Endodermal cell (in vitro differentiated cells): Measurements from ENCODE around the gene CPNE2. TPM values are rescaled to one million over a fixed set of nuclear protein-coding genes. Genes with fewer than 3 reads are reported as not detected.

Experiments
- DNase-seq: peaks from one replicate; pipeline ENCODE4 v3.0.0-alpha.2; 2017
- H3K27ac ChIP-seq: 2 replicates; pipeline ENCODE4 v1.5.1; 2013; ENCODE audit warnings: mild to moderate bottlenecking, low read depth, low read length, moderate library complexity
- H3K27me3 ChIP-seq: 2 replicates; pipeline ENCODE4 v1.6.1; 2013; ENCODE audit warnings: mild to moderate bottlenecking, low read length, moderate library complexity; ENCODE audit not compliant: insufficient read depth, control insufficient read depth, poor library complexity, severe bottlenecking
- H3K36me3 ChIP-seq: 2 replicates; pipeline ENCODE4 v1.7.0; 2013; ENCODE audit warnings: mild to moderate bottlenecking, low read length, moderate library complexity; ENCODE audit not compliant: control insufficient read depth, insufficient read depth
- H3K4me1 ChIP-seq: one replicate; pipeline ENCODE4 v1.7.0; 2013; ENCODE audit warnings: low read length; ENCODE audit not compliant: control insufficient read depth, insufficient read depth
- H3K4me3 ChIP-seq: 2 replicates; pipeline ENCODE4 v1.5.1; 2013; ENCODE audit warnings: mild to moderate bottlenecking, low read length, moderate library complexity
- H3K9ac ChIP-seq: 2 replicates; pipeline ENCODE4 v1.6.1; 2013; ENCODE audit warnings: mild to moderate bottlenecking, low read length, moderate library complexity; ENCODE audit not compliant: poor library complexity, severe bottlenecking; ENCODE audit errors: extremely low read depth
- H3K9me3 ChIP-seq: 2 replicates; pipeline ENCODE4 v1.6.1; 2013; ENCODE audit warnings: mild to moderate bottlenecking, low read length, moderate library complexity; ENCODE audit not compliant: control insufficient read depth
- H3K27ac Mint-ChIP-seq: 2 replicates; pipeline ENCODE4 v1.8.0; 2020; ENCODE audit warnings: mixed read lengths
- H3K27me3 Mint-ChIP-seq: 2 replicates; pipeline ENCODE4 v1.8.0; 2021; ENCODE audit warnings: mild to moderate bottlenecking, mixed read lengths; ENCODE audit not compliant: insufficient read depth
- H3K36me3 Mint-ChIP-seq: 2 replicates; pipeline ENCODE4 v1.8.0; 2020; ENCODE audit warnings: low read depth, mixed read lengths
- H3K4me1 Mint-ChIP-seq: 2 replicates; pipeline ENCODE4 v1.8.0; 2020; ENCODE audit warnings: mixed read lengths
- H3K4me3 Mint-ChIP-seq: 2 replicates; pipeline ENCODE4 v1.8.0; 2020; ENCODE audit warnings: mild to moderate bottlenecking, moderate library complexity, mixed read lengths
- H3K9me3 Mint-ChIP-seq: 2 replicates; pipeline ENCODE4 v1.8.0; 2020; ENCODE audit warnings: mild to moderate bottlenecking, mixed read lengths
- WGBS, 2 experiments: methylation state at CpG; one replicate each; pipeline versions ENCODE4 v1.1.5 to v1.1.7; 2013; ENCODE audit warnings: missing lambda C conversion rate in 2 of 2, mixed read lengths in 1 of 2; ENCODE audit not compliant: insufficient coverage in 1 of 2, insufficient read length in 1 of 2; 5-methylcytosine and 5-hydroxymethylcytosine counted together
- total RNA-seq, 2 donors: library from RNA; stranded (reverse); fragmentation: NEBNext Ultra II Directional in 1 of 2; extraction: Animal tissue kit (Norgen Biotek cat#: 25700) in 1 of 2; gene quantifications; 2 replicates in 1 of 2; 3 replicates in 1 of 2; pipeline ENCODE4 v1.2.1, GENCODE V29; 2021
- TF ChIP-seq, protein P1 (sequence below): fragments of 200-600 bp; sonication (generic); conservative IDR thresholded peaks from 2 replicates; pipeline ENCODE4 v1.5.0; 2021; ENCODE audit warnings: antibody characterized with exemption, mild to moderate bottlenecking

CPNE2 gene
- total RNA-seq, 2 donors from 2014 or later: 12.3 to 16.6 TPM

DNA sequence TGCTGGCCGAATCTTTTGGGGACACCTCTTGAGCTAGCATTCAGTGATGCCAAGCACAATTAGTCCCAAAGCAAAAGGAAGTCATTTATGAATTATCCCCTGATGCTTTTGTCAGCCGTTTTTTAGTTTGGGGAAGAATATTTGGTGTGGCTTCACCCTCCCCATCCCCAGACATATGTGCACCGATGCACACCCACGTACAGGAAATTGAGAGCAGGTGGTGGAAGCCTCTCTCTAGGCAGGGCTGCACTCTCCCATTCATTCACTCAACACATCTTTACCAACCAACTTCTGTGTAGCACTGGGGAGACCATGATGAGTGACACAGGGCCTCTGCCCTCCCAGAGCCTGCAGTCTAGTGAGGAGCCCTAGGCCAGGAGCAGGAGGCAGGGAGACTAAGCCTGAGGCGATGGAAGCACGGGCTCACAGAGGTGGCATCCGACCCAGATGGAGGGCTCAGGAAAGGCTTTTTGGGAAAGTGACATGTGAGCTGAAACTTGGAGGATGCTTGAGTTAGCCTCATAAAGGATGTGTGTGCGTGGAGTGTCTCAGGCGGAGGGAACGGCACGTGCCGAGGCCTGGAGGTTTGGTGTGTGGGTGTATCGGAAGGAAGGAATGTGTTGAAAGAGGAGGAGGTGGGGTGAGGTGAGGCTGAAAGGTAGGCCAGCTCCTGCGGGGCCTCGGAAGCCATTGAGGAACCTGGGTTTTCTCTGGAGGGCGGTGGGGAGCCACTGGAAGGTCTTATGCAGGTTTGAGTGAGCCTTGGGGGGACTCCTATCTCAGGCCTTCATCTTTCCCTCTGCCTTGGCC, 49.6 kb downstream of the CPNE2 start:
- no peak overlapping the region for H3K4me3 ChIP-seq
- Mint-ChIP-seq H3K27me3 (no peaks in the 10 kb centered on the region), H3K36me3 (no peaks in the 10 kb centered on the region), H3K27ac (no peak overlapping the region), H3K4me3 (no peak overlapping the region), H3K9me3 (no peaks in the 10 kb centered on the region), H3K4me1 (peaks cover 11% of the 10 kb centered on the region)
- WGBS, 2 experiments: 94 to 100% methylated on average over 5 to 15 of the region's 16 CpGs
- no peak overlapping the region for H3K9ac ChIP-seq
- TF ChIP-seq, protein P1, sequence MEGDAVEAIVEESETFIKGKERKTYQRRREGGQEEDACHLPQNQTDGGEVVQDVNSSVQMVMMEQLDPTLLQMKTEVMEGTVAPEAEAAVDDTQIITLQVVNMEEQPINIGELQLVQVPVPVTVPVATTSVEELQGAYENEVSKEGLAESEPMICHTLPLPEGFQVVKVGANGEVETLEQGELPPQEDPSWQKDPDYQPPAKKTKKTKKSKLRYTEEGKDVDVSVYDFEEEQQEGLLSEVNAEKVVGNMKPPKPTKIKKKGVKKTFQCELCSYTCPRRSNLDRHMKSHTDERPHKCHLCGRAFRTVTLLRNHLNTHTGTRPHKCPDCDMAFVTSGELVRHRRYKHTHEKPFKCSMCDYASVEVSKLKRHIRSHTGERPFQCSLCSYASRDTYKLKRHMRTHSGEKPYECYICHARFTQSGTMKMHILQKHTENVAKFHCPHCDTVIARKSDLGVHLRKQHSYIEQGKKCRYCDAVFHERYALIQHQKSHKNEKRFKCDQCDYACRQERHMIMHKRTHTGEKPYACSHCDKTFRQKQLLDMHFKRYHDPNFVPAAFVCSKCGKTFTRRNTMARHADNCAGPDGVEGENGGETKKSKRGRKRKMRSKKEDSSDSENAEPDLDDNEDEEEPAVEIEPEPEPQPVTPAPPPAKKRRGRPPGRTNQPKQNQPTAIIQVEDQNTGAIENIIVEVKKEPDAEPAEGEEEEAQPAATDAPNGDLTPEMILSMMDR: no peak
- no peak for DNase-seq
- no peaks in the 10 kb centered on the region for H3K36me3 ChIP-seq
- no peaks in the 10 kb centered on the region for H3K27me3 ChIP-seq
- no peaks in the 10 kb centered on the region for H3K9me3 ChIP-seq
- H3K27ac ChIP-seq: no peak overlapping the region
- H3K4me1 ChIP-seq: peaks cover 8% of the 10 kb centered on the region

DNA sequence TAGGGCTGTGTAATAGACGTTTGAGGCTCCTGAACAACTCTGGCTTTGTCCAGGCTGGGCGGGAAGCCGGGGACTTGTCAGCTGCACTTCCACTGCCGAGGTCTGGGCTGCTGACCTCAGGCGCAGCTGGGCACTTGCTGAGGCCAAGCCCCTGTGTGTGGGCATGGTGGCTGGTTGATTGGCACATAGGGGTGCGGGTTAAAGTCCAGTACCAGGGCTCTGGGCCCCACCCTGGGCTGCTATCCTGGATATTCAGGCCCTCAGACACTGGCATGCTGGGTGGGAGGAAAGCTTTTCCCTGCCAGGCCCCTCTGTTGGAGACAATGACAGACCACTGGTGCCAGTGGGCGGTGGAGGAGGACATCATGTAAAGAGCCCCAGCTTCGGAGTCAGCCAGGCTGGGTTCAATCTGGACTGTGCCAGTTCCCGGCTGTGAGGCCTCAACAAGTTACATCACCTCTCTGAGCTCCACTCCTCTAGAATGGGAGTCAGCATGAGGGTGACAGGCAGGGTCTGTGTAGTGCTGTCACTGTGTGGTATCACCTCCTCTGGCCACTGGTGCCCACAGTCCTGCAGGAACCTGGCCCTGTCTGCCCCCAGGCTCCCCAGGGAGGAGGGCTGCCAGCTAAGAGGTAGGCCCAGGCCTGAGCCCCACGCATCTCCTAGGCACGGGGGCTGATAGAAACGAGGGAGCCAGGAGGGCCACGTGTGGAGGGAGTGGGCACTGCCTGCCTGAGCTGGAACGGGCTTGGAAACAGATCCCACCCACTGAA, 51.0 kb downstream of the CPNE2 start:
- WGBS, 2 experiments: 92 to 95% methylated on average over 11 to 14 of the region's 14 CpGs
- Mint-ChIP-seq H3K4me1 (peaks cover 21% of the 10 kb centered on the region), H3K27ac (no peak overlapping the region)

DNA sequence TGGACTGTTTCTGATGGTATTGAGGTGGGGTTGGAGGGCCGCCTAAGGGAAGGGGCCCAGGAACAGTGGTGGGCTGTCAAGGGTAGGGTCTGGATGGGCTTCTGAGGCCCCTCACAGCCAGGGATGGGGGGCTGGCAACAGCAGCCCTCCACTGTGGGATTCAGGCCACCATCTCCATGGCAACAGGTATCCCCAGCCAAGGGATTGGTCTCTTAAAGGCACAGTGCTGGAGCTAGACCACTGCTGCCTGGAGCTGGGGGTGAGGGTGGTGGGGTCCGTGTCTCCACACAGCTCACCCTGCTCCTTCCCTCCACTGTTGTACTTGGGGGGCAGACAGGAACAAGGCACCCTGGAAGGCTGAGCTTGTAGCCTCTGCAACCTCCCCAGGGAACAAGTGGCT, 51.6 kb downstream of the CPNE2 start:
- WGBS, 2 experiments: 83% methylated on average over 1 of the region's 2 CpGs; no CpG with 5 or more reads in 1 of the 2 experiments
- H3K9ac ChIP-seq: no peak overlapping the region
- H3K4me1 ChIP-seq: peaks cover 13% of the 10 kb centered on the region
- no peaks in the 10 kb centered on the region for H3K9me3 ChIP-seq
- Mint-ChIP-seq H3K36me3 (no peaks in the 10 kb centered on the region), H3K27me3 (no peaks in the 10 kb centered on the region), H3K4me1 (peaks cover 21% of the 10 kb centered on the region), H3K27ac (no peak overlapping the region), H3K9me3 (no peaks in the 10 kb centered on the region), H3K4me3 (no peak overlapping the region)
- H3K27ac ChIP-seq: no peak overlapping the region
- no peaks in the 10 kb centered on the region for H3K36me3 ChIP-seq
- TF ChIP-seq, protein P1: no peak
- no peaks in the 10 kb centered on the region for H3K27me3 ChIP-seq
- no peak overlapping the region for H3K4me3 ChIP-seq
- DNase-seq: no peak

More for the DNA sequence above, 51.0 kb downstream of the CPNE2 start:
- DNase-seq: no peak
- no peak overlapping the region for H3K4me3 Mint-ChIP-seq
- TF ChIP-seq, protein P1: no peak
- H3K36me3 Mint-ChIP-seq: no peaks in the 10 kb centered on the region
- H3K9me3 Mint-ChIP-seq: no peaks in the 10 kb centered on the region
- Histone ChIP-seq H3K9ac (no peak overlapping the region), H3K4me1 (peaks cover 13% of the 10 kb centered on the region), H3K27me3 (no peaks in the 10 kb centered on the region), H3K9me3 (no peaks in the 10 kb centered on the region), H3K27ac (no peak overlapping the region), H3K36me3 (no peaks in the 10 kb centered on the region), H3K4me3 (no peak overlapping the region)
- no peaks in the 10 kb centered on the region for H3K27me3 Mint-ChIP-seq
